NCI-H2196 treated with DMSO at 0.1 percent for 48 hours (cell line): ENCODE data around the gene SNTG2.

Source experiments
- DNase-seq: peaks from one replicate; lab custom pipeline; 2025; ENCODE audit not compliant: unreplicated experiment; lab: John Stamatoyannopoulos, UW

SNTG2 gene

GRCh38 chr2:951224-952006 lies 766 bp downstream of the SNTG2 start:
- no peak for DNase-seq

- no peak for DNase-seq
Observed at GRCh38 chr2:953408-953807, 2.8 kb downstream of the SNTG2 start.

DNA sequence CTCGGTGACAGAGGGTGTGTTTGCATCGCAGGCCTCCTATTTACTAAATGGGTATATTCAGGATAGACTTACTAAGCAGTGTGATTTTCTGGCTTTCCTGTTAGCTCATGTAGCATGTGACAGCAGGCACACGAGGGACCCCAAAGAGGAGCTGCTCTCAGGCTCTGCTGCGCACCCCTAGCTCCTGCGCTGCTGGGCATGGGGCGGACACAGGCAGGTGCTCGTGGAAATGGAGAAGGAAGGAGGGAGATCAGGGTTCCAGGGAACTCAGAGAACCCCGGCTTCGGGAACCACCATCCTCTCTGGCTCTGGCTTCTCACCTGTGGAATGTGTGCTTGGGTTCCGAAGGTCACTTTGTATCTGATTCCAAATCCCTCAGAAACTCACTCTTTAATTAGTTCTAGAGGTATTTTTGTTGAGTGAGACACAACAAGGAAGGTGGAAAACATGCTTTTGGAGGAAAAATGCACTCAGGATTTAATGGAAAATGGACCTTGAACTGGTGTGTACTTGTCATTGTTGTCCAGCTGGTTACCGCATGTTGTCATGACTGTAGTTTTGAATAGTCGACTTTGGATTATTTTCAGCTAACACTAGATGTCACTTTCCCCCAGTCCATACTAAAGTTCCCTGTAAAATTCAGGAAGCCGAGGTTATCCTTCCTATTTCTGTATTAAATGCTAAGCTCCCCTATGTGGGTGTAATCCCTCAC lies 3.5 kb downstream of the SNTG2 start:
- no peak for DNase-seq

DNA sequence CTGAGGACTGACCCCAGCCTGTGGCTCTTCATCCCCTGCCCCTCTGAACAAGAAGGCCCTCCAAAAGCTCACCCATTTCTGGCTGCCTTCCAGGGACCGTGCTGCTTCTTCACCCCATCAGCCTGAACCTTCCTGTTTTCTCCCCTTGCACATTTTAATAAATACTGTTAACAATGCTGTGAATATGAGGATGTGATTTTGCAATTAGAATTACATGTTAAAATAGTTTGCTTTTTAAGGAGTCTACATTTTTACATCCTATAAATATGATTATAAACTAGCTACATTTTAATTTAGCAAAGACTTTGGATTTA lies 4.0 kb downstream of the SNTG2 start:
- DNase-seq, result no peak

GRCh38 chr2:955829-956731 lies 5.4 kb downstream of the SNTG2 start:
- no peak for DNase-seq

- no peak for DNase-seq
Observed at GRCh38 chr2:959457-959856, 8.8 kb downstream of the SNTG2 start.

- DNase-seq, result no peak
Observed at GRCh38 chr2:960061-960736, 9.6 kb downstream of the SNTG2 start.

GRCh38 chr2:961786-962185 lies 11.1 kb downstream of the SNTG2 start:
- DNase-seq, result no peak

- DNase-seq, result no peak
Observed at GRCh38 chr2:963876-964275, 13.2 kb downstream of the SNTG2 start.

- DNase-seq, result no peak
Observed at GRCh38 chr2:964562-964961, 13.9 kb downstream of the SNTG2 start.

- DNase-seq, result no peak
Observed at GRCh38 chr2:965640-966147, 15.0 kb downstream of the SNTG2 start.

DNA sequence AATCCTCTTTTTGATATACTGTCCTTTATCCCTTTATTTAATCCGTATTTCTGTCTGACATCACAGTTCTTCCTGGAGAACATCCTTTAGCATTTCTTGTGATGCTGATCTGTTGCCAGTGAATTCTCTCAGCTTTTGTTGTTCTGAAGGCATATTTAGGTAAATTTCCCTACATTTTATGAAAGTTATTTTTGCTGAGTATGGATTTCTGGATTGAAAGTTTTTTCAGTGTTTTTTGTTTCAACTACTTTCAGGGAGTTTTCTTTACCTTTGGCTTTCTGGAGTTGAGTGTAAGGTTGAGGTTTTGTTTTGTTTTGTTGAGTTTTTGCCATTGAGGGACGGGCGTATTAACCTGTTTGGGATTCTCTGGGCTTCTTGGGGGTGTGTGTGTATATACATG lies 22.5 kb downstream of the SNTG2 start:
- no peak for DNase-seq

DNA sequence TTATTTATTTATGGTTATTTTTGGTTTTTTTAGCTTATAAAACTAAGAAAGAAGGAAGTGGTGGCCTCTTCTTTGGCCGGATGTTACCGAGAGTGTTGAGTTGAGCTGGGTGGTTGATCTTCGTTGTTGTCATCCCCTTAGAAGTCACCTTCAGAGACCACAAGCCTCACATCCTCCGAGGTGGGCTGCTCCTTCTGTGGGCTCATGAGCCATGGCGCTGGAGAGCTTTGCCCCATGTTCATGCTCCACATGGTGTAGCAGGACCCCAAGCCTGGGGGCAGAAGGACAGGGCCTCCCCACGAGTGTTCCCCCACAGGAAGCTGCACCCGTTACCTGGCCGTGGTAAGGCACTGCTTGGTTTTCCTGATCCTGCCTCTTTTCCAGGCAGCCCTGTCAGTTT lies 23.4 kb downstream of the SNTG2 start:
- DNase-seq, result no peak

- DNase-seq, result no peak
Observed at GRCh38 chr2:974502-974901, 23.9 kb downstream of the SNTG2 start.

DNA sequence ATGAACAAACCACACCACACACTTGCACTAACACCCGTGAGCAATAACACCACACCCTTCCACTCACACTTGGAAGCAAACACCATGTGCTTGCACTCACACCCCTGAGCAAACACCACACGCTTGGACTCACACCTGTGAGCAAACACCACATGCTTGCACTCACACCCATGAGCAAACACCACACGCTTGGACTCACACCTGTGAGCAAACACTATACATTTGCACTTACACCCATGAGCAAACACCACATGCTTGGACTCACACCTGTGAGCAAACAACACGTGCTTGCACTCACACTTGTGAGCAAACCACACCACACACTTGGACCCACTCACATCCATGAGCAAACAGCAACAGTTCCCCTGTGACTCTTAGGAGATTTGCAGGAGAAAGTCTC lies 24.4 kb downstream of the SNTG2 start:
- DNase-seq, result no peak

GRCh38 chr2:979069-979928 lies 28.6 kb downstream of the SNTG2 start:
- DNase-seq, result no peak

- DNase-seq, result no peak
Observed at GRCh38 chr2:980176-980575, 29.5 kb downstream of the SNTG2 start.

DNA sequence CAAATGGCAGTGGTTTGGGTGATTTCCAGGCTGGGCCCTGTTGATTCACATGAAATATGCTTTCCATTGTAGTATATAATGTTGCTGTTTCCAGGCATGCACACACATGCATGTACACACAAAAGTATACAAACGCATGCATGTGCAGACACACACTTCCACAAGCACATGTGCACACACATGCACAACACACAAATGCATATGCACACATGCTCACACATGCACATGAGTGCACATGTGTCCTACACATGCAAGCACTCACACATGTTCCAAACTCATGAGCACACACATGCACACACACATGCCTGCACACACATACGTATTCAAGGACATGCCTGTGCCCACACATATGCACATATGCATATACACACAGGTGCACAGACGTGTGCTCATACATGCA lies 30.6 kb downstream of the SNTG2 start:
- DNase-seq, result no peak

GRCh38 chr2:981759-982158 lies 31.1 kb downstream of the SNTG2 start:
- DNase-seq, result no peak

DNA sequence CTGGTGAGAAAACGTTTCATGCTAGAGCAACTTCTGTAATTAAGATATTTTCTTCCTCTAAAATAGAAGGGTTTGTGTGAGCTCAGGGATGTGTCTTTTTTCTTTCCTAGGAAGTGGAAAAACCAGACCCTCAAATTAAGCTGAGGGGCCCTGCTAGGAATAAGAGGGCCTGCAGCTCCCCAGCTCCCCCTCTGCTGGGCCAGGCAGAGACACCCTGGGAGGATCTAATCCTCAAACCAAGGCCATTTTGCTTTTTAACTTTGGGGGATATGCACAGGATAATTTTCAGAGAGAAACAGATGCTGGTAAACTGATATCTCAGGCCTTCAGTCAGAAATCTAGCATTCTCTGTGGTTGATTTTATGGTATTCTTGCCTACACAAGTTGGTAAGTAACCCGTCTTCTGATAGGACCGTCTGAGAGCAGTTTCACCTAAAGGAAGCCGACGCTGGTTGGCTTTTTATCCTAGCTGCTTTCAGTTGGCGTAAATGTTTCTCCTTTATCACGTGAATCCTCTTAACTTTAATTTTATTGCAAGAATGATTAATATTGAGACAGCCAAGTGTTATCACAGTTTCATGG lies 34.8 kb downstream of the SNTG2 start:
- DNase-seq, result no peak
